Limb (tissue), 2 donors: ENCODE measurements around the gene TRIM32.
"Not testable (repeated sequence)": the region's sequence is repeated elsewhere in the genome, so short reads cannot be mapped to it uniquely, and the experiment has no call there.

Experiments used
- DNase-seq, 2 donors: peaks; one replicate each; pipeline ENCODE4 v3.0.0-alpha.2; 2016; ENCODE audit errors: extremely low spot score in 2 of 2

TRIM32 gene

GRCh38 chr9:116674210-116674980 lies 12.7 kb upstream of the TRIM32 start:
- DNase-seq = no peak

- no peak for DNase-seq
These were observed 3.6 kb upstream of the TRIM32 start for GRCh38 chr9:116683535-116683934.

GRCh38 chr9:116685166-116685565 lies 1.9 kb upstream of the TRIM32 start:
- DNase-seq = no peak

GRCh38 chr9:116686135-116686534 lies 970 bp upstream of the TRIM32 start:
- DNase-seq = no peak

GRCh38 chr9:116686693-116687073 lies 422 bp upstream of the TRIM32 start:
- no peak for DNase-seq

- no peak for DNase-seq
These were observed 640 bp downstream of the TRIM32 start for GRCh38 chr9:116687754-116688135.

- DNase-seq = no peak
These were observed 1.8 kb downstream of the TRIM32 start for GRCh38 chr9:116688806-116689485.

- DNase-seq = no peak
These were observed 2.5 kb downstream of the TRIM32 start for GRCh38 chr9:116689486-116690032.

GRCh38 chr9:116690805-116691204 lies 3.7 kb downstream of the TRIM32 start:
- not testable (repeated sequence) for DNase-seq

GRCh38 chr9:116691607-116692006 lies 4.5 kb downstream of the TRIM32 start:
- DNase-seq = no peak

GRCh38 chr9:116692616-116693015 lies 5.5 kb downstream of the TRIM32 start:
- no peak for DNase-seq

- no peak for DNase-seq
These were observed 6.2 kb downstream of the TRIM32 start for GRCh38 chr9:116693233-116693731.

GRCh38 chr9:116694785-116695291 lies 7.7 kb downstream of the TRIM32 start:
- no peak for DNase-seq

- DNase-seq = no peak
These were observed 8.3 kb downstream of the TRIM32 start for GRCh38 chr9:116695438-116695837.

- DNase-seq = no peak
These were observed 10.3 kb downstream of the TRIM32 start for GRCh38 chr9:116697362-116697761.

GRCh38 chr9:116697887-116698286 lies 10.8 kb downstream of the TRIM32 start:
- DNase-seq = no peak

- DNase-seq = no peak
These were observed 13.2 kb downstream of the TRIM32 start for GRCh38 chr9:116700279-116700678.

GRCh38 chr9:116700882-116701865 lies 14.1 kb downstream of the TRIM32 start:
- no peak for DNase-seq

- no peak for DNase-seq
These were observed 15.0 kb downstream of the TRIM32 start for GRCh38 chr9:116701940-116702642.

- DNase-seq = no peak
These were observed 16.5 kb downstream of the TRIM32 start for GRCh38 chr9:116703634-116704033.

GRCh38 chr9:116704470-116704869 lies 17.4 kb downstream of the TRIM32 start:
- no peak for DNase-seq
